UCSD-AML1 (cell line): ENCODE measurements around the gene PLA2G4A.

ENCODE experiments used
- DNase-seq: peaks from one replicate; lab custom pipeline; 2025; ENCODE audit not compliant: unreplicated experiment; lab: John Stamatoyannopoulos, UW

Gene PLA2G4A

GRCh38 chr1:186828611-186829454, at the start of gene PLA2G4A:
TSS of gene PLA2G4A (plus strand) at chr1:186828949. CDS start at chr1:186854355, 25,406 bp downstream.
- DNase-seq, result peak; percentile 44

- DNase-seq, result no peak
Measured at GRCh38 chr1:186780076-186780475, 48.7 kb upstream of the PLA2G4A start.

- DNase-seq, result no peak
Measured at GRCh38 chr1:186781730-186782129, 47.0 kb upstream of the PLA2G4A start.

- no peak for DNase-seq
Measured at GRCh38 chr1:186782791-186783190, 46.0 kb upstream of the PLA2G4A start.

- DNase-seq, result no peak
Measured at GRCh38 chr1:186783193-186783592, 45.6 kb upstream of the PLA2G4A start.

GRCh38 chr1:186785503-186785902, 43.2 kb upstream of the PLA2G4A start:
- DNase-seq, result no peak

- no peak for DNase-seq
Measured at GRCh38 chr1:186790101-186790500, 38.6 kb upstream of the PLA2G4A start.

GRCh38 chr1:186792870-186793581, 35.7 kb upstream of the PLA2G4A start:
- DNase-seq, result no peak

GRCh38 chr1:186793582-186793927, 35.2 kb upstream of the PLA2G4A start:
- no peak for DNase-seq

GRCh38 chr1:186798960-186799688, 29.6 kb upstream of the PLA2G4A start:
- no peak for DNase-seq

- no peak for DNase-seq
Measured at GRCh38 chr1:186799689-186800054, 29.1 kb upstream of the PLA2G4A start.

GRCh38 chr1:186802388-186802787, 26.4 kb upstream of the PLA2G4A start:
- DNase-seq, result no peak

GRCh38 chr1:186804679-186805078, 24.1 kb upstream of the PLA2G4A start:
- no peak for DNase-seq

GRCh38 chr1:186806477-186806876, 22.3 kb upstream of the PLA2G4A start:
- DNase-seq, result peak; percentile 48

GRCh38 chr1:186807163-186807562, 21.6 kb upstream of the PLA2G4A start:
- DNase-seq, result no peak

- DNase-seq, result no peak
Measured at GRCh38 chr1:186811892-186812291, 16.9 kb upstream of the PLA2G4A start.

- no peak for DNase-seq
Measured at GRCh38 chr1:186812570-186812969, 16.2 kb upstream of the PLA2G4A start.

GRCh38 chr1:186813420-186813819, 15.3 kb upstream of the PLA2G4A start:
- no peak for DNase-seq

GRCh38 chr1:186819126-186819525, 9.6 kb upstream of the PLA2G4A start:
- DNase-seq, result no peak

- DNase-seq, result no peak
Measured at GRCh38 chr1:186819563-186819962, 9.2 kb upstream of the PLA2G4A start.

GRCh38 chr1:186829686-186830587, 1.2 kb downstream of the PLA2G4A start:
- peak; percentile 12 for DNase-seq
